Measurements from ENCODE around the gene LIME1.

LIME1 gene

DNA sequence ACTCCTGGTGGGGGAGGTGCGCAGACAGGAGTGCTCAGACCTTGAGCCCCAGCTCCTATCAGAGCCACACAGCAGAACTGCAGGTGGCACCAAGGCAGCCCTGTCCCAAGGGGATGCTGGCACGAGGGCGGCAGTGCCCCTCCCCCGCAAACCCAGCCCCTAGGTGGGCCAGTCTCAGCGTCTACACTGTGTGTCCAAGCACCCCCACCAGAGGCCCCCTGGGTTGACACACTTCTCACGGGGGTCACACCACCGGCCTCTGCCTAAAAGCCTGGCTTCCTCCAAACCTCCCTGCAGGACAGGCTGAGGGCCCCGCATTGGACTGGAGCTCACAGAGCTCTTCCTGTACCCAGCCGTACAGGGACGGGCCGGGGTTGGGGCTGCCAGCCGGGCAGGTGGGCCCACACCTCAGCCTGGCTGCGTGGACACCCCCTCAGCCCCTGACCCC, 11.2 kb downstream of the LIME1 start:
- H3K27ac ChIP-seq, result no peak overlapping the region
- TF ChIP-seq, protein P1, sequence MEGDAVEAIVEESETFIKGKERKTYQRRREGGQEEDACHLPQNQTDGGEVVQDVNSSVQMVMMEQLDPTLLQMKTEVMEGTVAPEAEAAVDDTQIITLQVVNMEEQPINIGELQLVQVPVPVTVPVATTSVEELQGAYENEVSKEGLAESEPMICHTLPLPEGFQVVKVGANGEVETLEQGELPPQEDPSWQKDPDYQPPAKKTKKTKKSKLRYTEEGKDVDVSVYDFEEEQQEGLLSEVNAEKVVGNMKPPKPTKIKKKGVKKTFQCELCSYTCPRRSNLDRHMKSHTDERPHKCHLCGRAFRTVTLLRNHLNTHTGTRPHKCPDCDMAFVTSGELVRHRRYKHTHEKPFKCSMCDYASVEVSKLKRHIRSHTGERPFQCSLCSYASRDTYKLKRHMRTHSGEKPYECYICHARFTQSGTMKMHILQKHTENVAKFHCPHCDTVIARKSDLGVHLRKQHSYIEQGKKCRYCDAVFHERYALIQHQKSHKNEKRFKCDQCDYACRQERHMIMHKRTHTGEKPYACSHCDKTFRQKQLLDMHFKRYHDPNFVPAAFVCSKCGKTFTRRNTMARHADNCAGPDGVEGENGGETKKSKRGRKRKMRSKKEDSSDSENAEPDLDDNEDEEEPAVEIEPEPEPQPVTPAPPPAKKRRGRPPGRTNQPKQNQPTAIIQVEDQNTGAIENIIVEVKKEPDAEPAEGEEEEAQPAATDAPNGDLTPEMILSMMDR (IDR thresholded peaks at IDR 0.05), result no peak
- no peak for TF ChIP-seq ZFX (IDR thresholded peaks at IDR 0.05; ENCODE audit: borderline replicate concordance)

- TF ChIP-seq ZFX (IDR thresholded peaks at IDR 0.05; ENCODE audit: borderline replicate concordance), result no peak
- TF ChIP-seq, protein P1 (IDR thresholded peaks at IDR 0.05), result no peak
- no peak overlapping the region for H3K27ac ChIP-seq
Measured at GRCh38 chr20:63748070-63748933, 11.8 kb downstream of the LIME1 start.

DNA sequence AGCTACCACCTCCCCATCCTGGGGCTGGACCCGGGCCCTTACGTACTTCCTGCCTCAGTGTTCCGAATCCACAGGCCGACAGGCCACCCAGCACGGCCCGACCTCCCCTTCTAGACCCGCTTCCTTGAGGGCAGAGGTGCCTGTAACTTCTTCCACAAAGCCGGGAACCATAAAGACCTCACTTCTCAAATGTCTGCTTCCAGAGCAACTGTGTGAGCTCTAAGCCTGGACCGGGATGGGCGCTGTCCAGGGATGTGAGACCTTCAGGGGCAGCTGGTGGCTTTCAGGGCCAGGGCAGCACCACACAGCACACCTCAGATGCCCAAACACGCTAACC, 12.4 kb downstream of the LIME1 start:
- H3K27ac ChIP-seq, result no peak overlapping the region
- TF ChIP-seq, protein P1 (IDR thresholded peaks at IDR 0.05), result no peak
- no peak for TF ChIP-seq ZFX (IDR thresholded peaks at IDR 0.05; ENCODE audit: borderline replicate concordance)

DNA sequence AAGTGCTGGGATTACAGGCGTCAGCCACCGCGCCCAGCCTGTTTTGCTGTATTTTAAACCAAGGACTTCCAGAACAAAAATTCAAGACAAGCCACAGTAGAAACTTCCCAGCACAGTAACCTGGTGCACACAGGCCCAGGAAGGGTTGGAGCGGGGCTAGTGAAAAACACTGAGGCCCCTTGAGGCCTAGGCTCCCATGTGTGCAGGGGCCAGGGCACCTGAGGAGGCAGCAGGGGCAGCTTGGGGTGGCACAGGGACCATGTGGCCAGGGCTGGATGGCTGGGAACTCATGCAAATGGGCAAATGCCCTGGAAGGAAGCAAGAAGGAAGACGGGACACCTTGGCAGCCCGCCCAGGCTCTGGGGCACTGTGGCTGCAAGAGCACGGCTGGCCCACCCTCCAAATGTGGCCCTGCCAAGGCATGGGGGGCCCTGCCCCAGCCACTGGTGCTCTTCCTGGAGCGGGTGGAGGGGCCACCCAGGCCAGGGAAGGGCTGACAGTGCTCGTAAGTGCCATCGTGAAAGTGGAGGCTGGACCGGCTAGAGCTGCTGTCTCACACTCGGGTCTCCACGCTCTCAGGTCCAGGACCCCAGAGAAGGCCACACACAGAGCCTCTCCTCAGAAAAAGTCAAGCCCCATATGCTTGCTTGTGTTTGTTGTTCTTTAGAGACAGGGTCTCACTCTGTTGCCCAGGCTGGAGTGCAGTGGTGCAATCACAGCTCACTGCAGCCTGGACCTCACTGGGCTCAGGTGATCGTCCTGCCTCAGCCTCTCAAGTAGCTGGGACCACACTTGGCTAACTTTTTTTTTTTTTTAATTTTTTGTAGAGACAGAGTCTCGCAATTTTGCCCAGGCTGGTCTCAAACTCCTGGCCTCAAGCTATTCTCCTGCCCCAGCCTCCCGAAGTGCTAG, 13.4 kb downstream of the LIME1 start:
- TF ChIP-seq, protein P1 (IDR thresholded peaks at IDR 0.05), result no peak
- no peak for TF ChIP-seq ZFX (IDR thresholded peaks at IDR 0.05; ENCODE audit: borderline replicate concordance)
- no peak overlapping the region for H3K27ac ChIP-seq

DNA sequence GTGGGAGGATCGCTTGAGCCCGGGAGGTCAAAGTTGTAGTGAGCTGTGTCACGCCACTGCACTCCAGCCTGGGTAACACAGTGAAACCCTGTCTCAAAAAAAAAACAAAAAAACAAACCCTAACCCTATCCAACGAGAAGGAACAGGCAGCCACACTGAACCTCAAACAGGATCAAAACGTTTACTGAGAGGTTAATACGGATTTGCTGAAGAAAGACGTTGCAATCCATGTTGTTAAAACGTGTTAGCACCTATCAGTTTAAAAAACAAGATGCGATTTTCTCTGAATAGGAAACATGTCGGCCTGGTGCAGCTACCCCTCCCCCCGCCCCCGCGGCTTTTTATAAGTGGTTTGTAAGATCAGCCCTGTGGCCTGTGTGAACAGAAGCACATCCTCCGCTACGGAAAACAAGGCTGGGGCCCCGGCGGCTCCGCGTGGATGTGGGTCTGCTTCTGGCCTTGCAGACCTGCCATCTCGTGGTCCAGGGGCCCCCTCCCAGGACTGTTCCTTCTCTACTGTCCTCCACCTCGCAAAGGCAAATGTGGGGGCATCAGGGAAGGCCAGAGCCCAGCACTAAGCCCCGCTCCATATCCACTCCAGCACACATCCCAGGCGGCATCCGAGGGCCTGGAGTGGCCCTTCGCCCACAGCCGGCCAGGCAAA, 14.5 kb downstream of the LIME1 start:
- TF ChIP-seq ZFX (IDR thresholded peaks at IDR 0.05; ENCODE audit: borderline replicate concordance), result no peak
- H3K27ac ChIP-seq, result no peak overlapping the region

DNA sequence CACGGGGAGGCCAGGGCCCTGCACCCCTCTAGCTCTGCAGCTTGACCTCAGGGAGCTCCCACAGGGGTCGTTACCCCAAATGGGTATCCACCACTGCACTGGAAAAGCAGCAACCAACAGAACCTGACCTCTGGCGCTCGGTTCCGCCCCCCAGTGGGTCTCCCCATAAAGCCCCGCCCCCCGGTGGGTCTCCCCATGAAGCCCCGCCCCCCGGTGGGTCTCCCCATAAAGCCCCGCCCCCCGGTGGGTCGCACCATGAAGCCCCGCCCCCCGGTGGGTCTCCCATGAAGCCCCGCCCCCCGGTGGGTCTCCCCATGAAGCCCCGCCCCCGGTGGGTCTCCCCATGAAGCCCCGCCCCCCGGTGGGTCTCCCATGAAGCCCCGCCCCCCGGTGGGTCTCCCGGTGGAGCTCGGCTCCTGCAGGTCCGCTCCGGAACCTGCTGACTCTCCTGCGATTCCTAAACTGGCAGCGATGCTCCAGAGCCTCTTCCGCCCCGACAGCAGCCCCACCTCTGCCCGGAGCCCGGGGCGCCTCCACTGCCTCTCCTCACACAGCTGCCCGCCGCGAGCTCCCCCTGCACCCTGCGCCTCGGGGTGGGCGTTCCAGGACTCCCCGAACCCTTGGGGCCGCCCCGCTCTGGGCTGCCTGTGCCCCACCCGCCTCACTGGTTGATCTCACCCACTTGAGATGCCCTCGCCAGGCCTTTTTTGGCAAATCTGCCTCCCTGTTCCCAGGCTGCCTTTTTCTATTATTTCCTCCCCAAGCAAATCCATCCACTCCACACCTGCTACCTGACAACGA, 15.2 kb downstream of the LIME1 start:
- H3K27ac ChIP-seq, result no peak overlapping the region
- TF ChIP-seq ZFX (IDR thresholded peaks at IDR 0.05; ENCODE audit: borderline replicate concordance), result no peak
- TF ChIP-seq, protein P1 (IDR thresholded peaks at IDR 0.05), result no peak
